Mucosa of rectum (tissue), 2 donors: ENCODE measurements around the gene HNRNPUL1.
"Not testable (repeated sequence)": the region's sequence is repeated elsewhere in the genome, so short reads cannot be mapped to it uniquely, and the experiment has no call there.

ENCODE experiments used
- H3K27ac ChIP-seq, 2 donors: one replicate each; pipeline ENCODE4 v1.7.0; 2013; ENCODE audit warnings: inconsistent platforms in 2 of 2, low read depth in 2 of 2, low read length in 2 of 2
- H3K27me3 ChIP-seq, 2 donors: one replicate each; pipeline ENCODE4 v1.7.0; 2013; ENCODE audit warnings: low read length in 2 of 2; ENCODE audit not compliant: control insufficient read depth in 2 of 2, insufficient read depth in 2 of 2
- H3K36me3 ChIP-seq, 2 donors: one replicate each; pipeline ENCODE4 v1.7.0; 2013; ENCODE audit warnings: low read length in 2 of 2; ENCODE audit not compliant: control insufficient read depth in 2 of 2, insufficient read depth in 2 of 2
- H3K4me1 ChIP-seq, 2 donors: one replicate each; pipeline ENCODE4 v1.7.0; 2013; ENCODE audit warnings: low read length in 2 of 2, mild to moderate bottlenecking in 1 of 2; ENCODE audit not compliant: control insufficient read depth in 2 of 2, insufficient read depth in 2 of 2
- H3K4me3 ChIP-seq, 2 donors: one replicate each; pipeline ENCODE4 v1.7.0; 2013; ENCODE audit warnings: low read length in 2 of 2
- H3K9ac ChIP-seq, 2 donors: one replicate each; pipeline ENCODE4 v1.7.0; 2013; ENCODE audit warnings: low read length in 2 of 2, low read depth in 1 of 2, mild to moderate bottlenecking in 1 of 2
- H3K9me3 ChIP-seq, 2 donors: one replicate each; pipeline ENCODE4 v1.7.0; 2013; ENCODE audit warnings: low read length in 2 of 2; ENCODE audit not compliant: control insufficient read depth in 2 of 2
- donor health status: healthy.
- donor health status: Normal muscosa, but diverticular disease.

HNRNPUL1 gene

DNA sequence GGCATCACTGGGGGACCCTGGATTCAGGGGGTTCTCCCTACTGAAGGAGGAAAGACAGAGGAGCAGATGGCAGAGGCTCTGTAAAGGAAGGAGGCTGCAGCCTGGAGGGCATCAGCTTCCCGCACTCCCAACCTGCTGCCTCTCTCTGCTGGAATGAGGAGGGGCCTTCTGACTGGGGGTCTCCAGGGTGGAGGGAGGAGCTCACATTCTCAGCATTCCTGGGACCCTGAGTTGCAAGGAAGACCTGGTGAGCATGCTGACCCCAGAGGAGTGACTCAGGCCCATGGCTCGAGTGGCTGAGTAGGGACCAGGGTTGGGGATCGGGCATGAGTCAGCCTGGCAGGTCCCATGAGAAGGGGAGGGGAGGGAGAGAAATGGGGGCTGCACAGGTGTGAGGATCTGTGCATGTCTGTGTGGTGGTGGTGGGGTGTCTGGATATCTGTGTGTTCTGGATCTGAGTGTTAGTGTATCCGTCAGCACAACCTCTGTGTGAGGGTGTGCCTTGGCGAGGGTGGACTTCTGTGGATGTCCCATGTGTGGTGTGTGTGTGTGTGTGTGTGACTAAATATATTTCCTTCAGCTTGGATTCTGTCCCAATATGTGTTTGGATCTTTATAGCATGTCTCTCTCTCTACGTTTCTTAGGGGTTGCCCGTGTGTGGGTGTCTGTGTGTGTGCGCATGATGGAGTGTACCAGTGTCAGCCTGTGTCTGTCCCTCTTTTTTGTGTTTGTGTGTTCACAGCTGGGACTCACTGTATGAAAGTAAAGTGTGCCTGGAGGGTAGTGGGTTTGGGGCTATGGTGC is 40.5 kb upstream of the HNRNPUL1 start:
- no peak overlapping the region for H3K9ac ChIP-seq
- peaks cover 0 to 2% of the 10 kb centered on the region in 2 donors for H3K36me3 ChIP-seq
- peaks cover 17% of the 10 kb centered on the region in 2 donors for H3K4me1 ChIP-seq
- no peak overlapping the region for H3K4me3 ChIP-seq
- H3K9me3 ChIP-seq: no peaks in the 10 kb centered on the region
- H3K27ac ChIP-seq: no peak overlapping the region
- peaks cover 2 to 13% of the 10 kb centered on the region in 2 donors for H3K27me3 ChIP-seq

DNA sequence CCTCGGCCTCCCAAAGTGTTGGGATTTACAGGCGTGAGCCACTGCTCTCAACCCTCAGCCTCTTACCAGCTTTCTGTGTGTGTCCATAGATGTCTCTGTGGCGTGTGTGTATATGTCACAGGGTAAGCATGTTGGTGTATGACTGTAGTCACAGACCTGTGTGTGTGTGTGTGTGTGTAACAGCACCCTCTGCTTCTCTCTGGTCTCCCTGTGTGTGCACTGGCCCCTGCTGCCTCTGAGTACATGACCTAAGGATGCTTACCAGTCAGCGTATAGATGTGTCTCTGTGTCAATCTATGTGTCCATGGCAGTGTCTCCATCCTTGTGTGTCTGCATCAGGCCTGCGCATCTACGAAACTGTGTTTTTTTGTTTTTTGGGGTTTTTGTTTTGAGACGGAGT is 39.5 kb upstream of the HNRNPUL1 start:
- H3K9ac ChIP-seq: no peak overlapping the region
- H3K4me1 ChIP-seq: peaks cover 17% of the 10 kb centered on the region in 2 donors
- peaks cover 0 to 2% of the 10 kb centered on the region in 2 donors for H3K36me3 ChIP-seq
- no peak overlapping the region for H3K4me3 ChIP-seq
- peaks cover 2 to 10% of the 10 kb centered on the region in 2 donors for H3K27me3 ChIP-seq
- H3K27ac ChIP-seq: peak overlapping the region in 1 of 2 donors; percentile 43
- H3K9me3 ChIP-seq: no peaks in the 10 kb centered on the region

DNA sequence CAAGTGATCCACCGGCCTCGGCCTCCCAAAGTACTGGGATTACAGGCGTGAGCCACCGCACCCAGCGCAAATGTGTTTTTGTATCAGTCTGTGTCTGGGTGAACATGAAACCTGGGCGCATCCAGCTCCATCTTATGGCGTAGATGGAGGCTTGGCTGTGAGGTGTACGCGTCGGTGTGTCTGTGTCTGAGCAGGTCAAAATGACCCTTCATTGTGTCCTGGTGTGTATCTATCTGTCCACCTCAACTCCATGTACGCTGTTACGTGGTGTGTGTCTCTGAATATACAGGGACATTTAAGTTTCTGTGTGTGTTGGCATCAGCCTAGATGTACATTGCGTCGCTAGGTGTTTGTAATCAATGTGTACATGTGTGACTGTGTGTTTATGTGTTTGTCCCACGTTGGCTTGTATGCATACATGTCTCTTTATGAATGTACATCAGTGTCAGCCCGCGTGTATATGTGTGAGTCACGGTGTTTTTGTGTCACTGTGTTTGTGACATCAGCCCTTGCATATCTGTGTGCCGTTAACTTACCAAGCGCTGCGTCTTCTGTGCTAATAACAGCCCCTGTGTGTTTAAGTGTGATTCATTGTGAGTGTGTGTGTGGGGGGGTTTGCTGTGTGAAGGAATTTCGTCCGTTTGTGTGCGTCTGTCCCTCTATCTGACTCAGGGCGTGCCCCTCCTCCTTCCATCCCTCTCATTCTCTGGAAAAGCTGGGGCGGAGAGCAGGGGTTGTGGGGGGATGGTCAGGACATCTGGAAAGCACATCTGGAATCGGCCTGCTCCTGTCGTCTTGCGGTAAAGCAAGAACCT is 38.7 kb upstream of the HNRNPUL1 start:
- Histone ChIP-seq H3K9ac (peak overlapping the region in 1 of 2 donors; percentile 66), H3K4me1 (peaks cover 17% of the 10 kb centered on the region in 2 donors), H3K27me3 (peaks cover 2% of the 10 kb centered on the region in 2 donors), H3K9me3 (no peaks in the 10 kb centered on the region), H3K36me3 (peaks cover 0 to 2% of the 10 kb centered on the region in 2 donors), H3K4me3 (peak overlapping the region; percentile 74 to 75), H3K27ac (peak overlapping the region; percentile 65 to 71)

DNA sequence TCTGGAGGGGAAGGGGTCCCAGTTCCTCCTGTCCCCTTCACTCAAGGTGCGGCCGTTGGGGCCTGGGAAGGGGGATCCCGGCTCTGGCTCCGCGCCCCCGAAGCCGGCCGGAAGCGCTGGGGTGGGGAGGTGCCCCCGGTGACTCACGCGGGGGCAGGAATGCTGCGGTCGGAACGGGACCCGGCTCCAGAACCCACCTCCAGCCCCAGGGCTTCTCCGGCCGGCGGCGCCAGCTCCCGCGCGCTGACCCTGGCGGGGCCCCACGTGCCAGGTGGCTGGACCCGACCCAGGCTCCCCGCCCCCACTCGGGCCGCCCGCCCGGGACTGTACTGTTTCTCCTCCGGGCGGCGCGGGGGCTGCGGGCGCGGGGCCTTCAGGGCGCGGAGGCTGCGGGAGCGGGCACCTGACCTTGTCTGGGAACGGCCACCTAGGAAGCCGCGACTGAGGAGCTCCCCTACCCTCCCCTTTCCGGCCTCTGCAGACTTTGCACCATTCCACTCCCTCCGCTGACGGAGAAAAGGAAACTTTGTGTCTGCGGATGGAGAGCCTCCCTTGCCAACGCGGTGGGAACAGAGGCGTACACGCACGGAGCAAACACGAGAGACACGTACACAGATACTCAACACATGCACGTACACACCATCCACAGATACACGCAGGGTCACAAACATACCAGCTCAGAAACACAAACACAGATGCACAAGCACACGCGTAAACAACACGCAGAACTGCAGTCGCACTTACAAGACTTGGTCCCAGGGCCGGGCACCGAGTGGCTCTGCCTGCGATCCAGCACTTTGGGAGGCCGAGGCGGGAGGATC is 37.9 kb upstream of the HNRNPUL1 start:
- peak overlapping the region; percentile 65 to 71 for H3K27ac ChIP-seq
- H3K9ac ChIP-seq: peak overlapping the region; percentile 52 to 66
- peaks cover 0 to 2% of the 10 kb centered on the region in 2 donors for H3K36me3 ChIP-seq
- no peaks in the 10 kb centered on the region for H3K9me3 ChIP-seq
- peaks cover 12 to 13% of the 10 kb centered on the region in 2 donors for H3K4me1 ChIP-seq
- H3K27me3 ChIP-seq: no peaks in the 10 kb centered on the region
- peak overlapping the region; percentile 74 to 75 for H3K4me3 ChIP-seq

DNA sequence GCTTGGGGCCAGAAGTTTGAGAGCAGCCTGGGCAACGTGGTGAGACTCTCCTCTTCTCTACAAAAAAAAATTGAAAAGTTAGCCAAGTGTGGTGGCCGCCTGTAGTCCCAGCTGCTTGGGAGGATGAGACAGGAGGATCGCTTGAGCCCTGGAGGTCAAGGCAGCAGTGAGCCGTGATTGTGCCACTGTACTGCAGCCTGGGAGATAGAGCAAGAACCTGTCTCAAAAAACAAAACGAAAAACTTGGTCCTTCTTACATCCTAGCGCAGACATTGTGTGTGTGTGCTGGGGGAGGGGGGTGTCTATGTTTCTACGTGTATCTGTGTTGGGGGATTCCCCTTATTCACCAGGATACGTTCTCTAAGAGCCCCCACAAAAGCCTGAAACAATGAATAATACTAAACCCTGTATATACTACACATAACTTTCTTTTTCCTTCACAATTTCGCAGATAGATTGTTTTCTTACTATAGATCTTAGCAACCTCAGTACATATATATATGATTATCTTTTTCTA is 37.2 kb upstream of the HNRNPUL1 start:
- H3K36me3 ChIP-seq: peaks cover 0 to 2% of the 10 kb centered on the region in 2 donors
- no peaks in the 10 kb centered on the region for H3K27me3 ChIP-seq
- H3K9me3 ChIP-seq: no peaks in the 10 kb centered on the region
- peak overlapping the region; percentile 65 to 71 for H3K27ac ChIP-seq
- H3K4me3 ChIP-seq: peak overlapping the region; percentile 74 to 75
- peak overlapping the region in 1 of 2 donors; percentile 66 for H3K9ac ChIP-seq
- H3K4me1 ChIP-seq: peaks cover 12 to 13% of the 10 kb centered on the region in 2 donors

DNA sequence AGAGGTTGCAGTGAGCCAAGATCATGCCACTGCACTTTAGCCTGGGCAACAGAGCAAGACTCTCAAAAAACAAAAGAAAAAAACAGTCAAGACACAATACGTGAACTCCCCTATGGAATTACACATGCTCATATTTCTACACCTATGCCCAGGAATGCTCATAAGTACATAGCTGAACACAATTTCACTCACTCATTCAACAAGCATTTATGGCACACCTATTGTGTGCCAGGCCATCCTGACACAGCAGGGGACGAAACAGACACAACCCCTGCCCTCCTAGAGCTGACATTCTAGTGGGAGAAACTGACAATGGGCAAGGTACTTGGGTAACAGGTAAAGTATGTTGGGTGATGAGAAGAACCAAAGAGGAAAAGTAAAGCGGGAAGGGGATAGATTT is 35.7 kb upstream of the HNRNPUL1 start:
- peaks cover 12 to 13% of the 10 kb centered on the region in 2 donors for H3K4me1 ChIP-seq
- no peaks in the 10 kb centered on the region for H3K9me3 ChIP-seq
- no peak overlapping the region for H3K4me3 ChIP-seq
- H3K9ac ChIP-seq: no peak overlapping the region
- H3K27ac ChIP-seq: no peak overlapping the region
- peaks cover 0 to 2% of the 10 kb centered on the region in 2 donors for H3K36me3 ChIP-seq
- H3K27me3 ChIP-seq: no peaks in the 10 kb centered on the region

DNA sequence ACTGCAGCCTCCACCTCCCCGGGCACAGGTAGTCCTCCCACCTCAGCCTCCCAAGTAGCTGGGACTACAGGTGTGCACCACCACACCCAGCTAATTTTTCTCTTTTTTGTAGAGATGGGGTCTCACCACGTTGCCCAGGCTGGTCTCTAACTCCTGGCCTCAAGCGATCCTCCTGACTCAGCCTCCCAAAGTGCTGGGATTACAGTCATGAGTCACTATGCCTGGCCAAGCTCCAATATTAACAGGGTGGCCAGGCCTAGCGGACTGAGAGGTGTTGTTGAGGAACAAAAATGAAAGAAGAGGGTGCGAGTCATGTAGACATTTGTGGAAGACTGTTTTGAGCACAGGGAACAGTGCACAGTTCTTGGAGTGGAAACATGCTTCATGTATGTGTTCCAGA is 34.8 kb upstream of the HNRNPUL1 start:
- H3K9me3 ChIP-seq, H3K4me3 ChIP-seq, H3K27ac ChIP-seq, H3K9ac ChIP-seq, H3K27me3 ChIP-seq, H3K36me3 ChIP-seq: not testable (repeated sequence)
- H3K4me1 ChIP-seq: peaks cover 12 to 13% of the 10 kb centered on the region in 2 donors

DNA sequence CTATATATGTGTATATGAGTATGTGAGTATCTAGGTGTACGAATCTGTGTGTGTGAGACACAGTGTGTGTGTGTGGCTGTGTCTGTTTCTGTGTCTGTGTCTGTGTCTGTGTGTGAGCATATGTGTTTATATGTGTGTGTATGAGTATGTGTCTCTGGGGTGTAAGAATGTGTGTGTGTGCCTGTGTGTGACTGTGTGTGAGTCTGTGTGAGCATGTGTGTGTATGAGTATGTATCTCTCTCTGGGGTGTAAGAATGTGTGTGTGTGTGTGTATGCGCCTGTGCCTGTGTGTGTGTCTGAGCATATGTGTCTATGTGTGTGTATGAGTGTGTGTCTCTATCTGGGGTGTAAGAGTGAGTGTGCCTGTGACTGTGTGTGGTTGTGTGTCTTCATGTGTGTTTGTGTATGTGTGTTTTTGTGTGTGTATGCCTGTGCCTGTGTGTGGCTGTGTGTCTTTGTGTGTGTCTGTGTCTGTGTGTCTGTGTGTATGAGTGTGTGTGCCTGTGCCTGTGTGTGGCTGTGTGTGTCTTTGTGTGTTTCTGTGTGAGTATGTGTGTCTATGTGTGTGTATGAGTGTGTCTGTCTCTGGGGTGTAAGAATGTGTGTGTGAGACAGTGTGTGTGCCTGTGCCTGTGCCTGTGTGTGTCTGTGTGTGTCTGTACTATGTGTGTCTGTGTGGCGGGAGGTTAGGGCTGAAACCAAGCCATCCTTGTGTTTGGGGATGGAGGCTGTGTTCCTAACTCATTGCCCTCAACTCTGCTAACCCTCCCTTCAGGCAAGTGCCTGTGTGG is 33.9 kb upstream of the HNRNPUL1 start:
- no peaks in the 10 kb centered on the region for H3K27me3 ChIP-seq
- no peak overlapping the region for H3K27ac ChIP-seq

DNA sequence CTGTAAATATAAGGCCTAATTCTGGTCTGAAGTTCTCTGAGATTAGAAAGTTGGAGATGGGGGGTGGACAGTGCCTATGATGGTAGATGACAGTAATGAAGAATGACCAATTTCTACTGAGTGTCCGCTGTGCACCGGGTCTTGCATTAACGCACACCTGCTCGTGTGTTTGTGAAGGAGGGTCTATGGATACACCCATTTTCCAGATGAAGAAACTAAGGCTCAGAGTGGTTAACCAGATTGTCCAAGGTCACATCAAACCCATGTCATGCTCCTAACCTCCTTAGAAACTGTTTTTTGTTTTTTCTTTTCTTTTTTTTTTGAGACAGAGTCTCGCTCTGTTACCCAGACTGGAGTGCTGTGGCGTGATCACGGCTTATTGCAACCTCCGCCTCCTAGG is 31.5 kb upstream of the HNRNPUL1 start:
- Histone ChIP-seq H3K4me3 (no peak overlapping the region), H3K27me3 (no peaks in the 10 kb centered on the region), H3K27ac (no peak overlapping the region), H3K9me3 (no peaks in the 10 kb centered on the region), H3K9ac (no peak overlapping the region), H3K4me1 (no peaks in the 10 kb centered on the region), H3K36me3 (peaks cover 0 to 6% of the 10 kb centered on the region in 2 donors)

More for the DNA sequence above, 33.9 kb upstream of the HNRNPUL1 start:
- H3K36me3 ChIP-seq: peaks cover 0 to 3% of the 10 kb centered on the region in 2 donors
- peaks cover 12 to 13% of the 10 kb centered on the region in 2 donors for H3K4me1 ChIP-seq
- H3K4me3 ChIP-seq: no peak overlapping the region
- H3K9me3 ChIP-seq: no peaks in the 10 kb centered on the region
- no peak overlapping the region for H3K9ac ChIP-seq
